Astrocyte of the cerebellum (primary cell): Measurements from ENCODE around the gene CSKMT.

Experiments
- DNase-seq: peaks from one replicate; pipeline ENCODE4 v3.0.0-alpha.2; 2011; ENCODE audit warnings: low read depth
- H3K4me3 ChIP-seq: 2 replicates; pipeline ENCODE4 v1.5.1; 2011; ENCODE audit warnings: mild to moderate bottlenecking, low read depth, low read length, moderate library complexity
- in situ Hi-C: cut with HindIII; loops from 2 replicates; pipeline ENCODE4 v1.10.0; 2017; ENCODE audit warnings: low sequenced_read_pairs
- TF ChIP-seq, protein P1 (sequence below): IDR thresholded peaks from 2 replicates; pipeline ENCODE4 v1.5.1; 2012; ENCODE audit warnings: low read length, low read depth, moderate library complexity, mild to moderate bottlenecking; ENCODE audit errors: missing control alignments

The CSKMT gene

GRCh38 chr11:62656796-62657429 is 8.2 kb upstream of the CSKMT start:
- no peak overlapping the region for H3K4me3 ChIP-seq
- in situ Hi-C loops = no loop called here
- no peak for DNase-seq
- TF ChIP-seq, protein P1, sequence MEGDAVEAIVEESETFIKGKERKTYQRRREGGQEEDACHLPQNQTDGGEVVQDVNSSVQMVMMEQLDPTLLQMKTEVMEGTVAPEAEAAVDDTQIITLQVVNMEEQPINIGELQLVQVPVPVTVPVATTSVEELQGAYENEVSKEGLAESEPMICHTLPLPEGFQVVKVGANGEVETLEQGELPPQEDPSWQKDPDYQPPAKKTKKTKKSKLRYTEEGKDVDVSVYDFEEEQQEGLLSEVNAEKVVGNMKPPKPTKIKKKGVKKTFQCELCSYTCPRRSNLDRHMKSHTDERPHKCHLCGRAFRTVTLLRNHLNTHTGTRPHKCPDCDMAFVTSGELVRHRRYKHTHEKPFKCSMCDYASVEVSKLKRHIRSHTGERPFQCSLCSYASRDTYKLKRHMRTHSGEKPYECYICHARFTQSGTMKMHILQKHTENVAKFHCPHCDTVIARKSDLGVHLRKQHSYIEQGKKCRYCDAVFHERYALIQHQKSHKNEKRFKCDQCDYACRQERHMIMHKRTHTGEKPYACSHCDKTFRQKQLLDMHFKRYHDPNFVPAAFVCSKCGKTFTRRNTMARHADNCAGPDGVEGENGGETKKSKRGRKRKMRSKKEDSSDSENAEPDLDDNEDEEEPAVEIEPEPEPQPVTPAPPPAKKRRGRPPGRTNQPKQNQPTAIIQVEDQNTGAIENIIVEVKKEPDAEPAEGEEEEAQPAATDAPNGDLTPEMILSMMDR = no peak

DNA sequence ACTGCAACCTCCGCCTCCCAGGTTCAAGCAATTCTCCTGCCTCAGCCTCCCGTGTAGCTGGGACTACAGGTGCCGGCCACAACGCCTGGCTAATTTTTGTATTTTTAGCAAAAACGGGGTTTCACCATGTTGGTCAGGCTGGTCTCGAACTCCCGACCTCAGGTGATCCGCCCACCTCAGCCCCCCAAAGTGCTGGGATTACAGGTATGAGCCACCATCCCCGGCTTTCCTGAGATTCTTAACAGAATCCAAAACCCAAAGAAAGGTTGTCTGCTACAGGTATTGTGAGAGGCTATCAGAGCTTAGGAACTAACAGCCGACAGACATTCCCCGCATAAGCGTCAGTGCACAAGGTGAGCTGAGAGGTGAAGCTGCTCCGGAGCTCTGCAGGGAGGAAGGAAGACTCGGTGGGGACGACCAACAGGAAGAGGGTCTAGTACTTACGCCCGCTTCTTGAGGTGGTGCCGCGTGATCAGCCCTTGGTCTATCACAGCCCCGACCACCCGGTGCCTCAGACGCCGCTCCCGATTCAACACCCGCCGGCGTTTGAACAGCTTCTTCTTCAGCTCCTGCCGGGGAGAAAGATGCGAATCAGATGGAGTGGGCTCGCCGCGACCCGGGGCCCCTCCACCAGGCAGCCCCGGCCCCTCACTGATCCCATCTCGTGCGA is 572 bp upstream of the CSKMT start:
- DNase-seq = no peak
- TF ChIP-seq, protein P1 = no peak
- in situ Hi-C loops = no loop called here
- peak overlapping the region; percentile 90 for H3K4me3 ChIP-seq

- TF ChIP-seq, protein P1 = no peak
- in situ Hi-C loops = no loop called here
- no peak for DNase-seq
- peak overlapping the region; percentile 90 for H3K4me3 ChIP-seq
Observed at GRCh38 chr11:62665599-62666258, 617 bp downstream of the CSKMT start.

- peak overlapping the region; percentile 90 for H3K4me3 ChIP-seq
- DNase-seq = no peak
- in situ Hi-C loops = no loop called here
- TF ChIP-seq, protein P1 = no peak
Observed at GRCh38 chr11:62666259-62666926, 1.3 kb downstream of the CSKMT start.

- TF ChIP-seq, protein P1 = no peak
- DNase-seq = no peak
- in situ Hi-C loops = no loop called here
- H3K4me3 ChIP-seq = no peak overlapping the region
Observed at GRCh38 chr11:62667460-62667859, 2.3 kb downstream of the CSKMT start.

GRCh38 chr11:62669420-62670161 is 4.5 kb downstream of the CSKMT start:
- DNase-seq = no peak
- in situ Hi-C loops = no loop called here
- no peak overlapping the region for H3K4me3 ChIP-seq
- TF ChIP-seq, protein P1 = no peak
